Measurements from ENCODE around the gene NME5. TPM values are rescaled to one million over a fixed set of nuclear protein-coding genes. Genes with fewer than 3 reads are reported as not detected.
A peak's percentile ranks its signal among the peaks of the same experiment; 100 is the strongest.

The NME5 gene
- total RNA-seq, 1 donor from 2014 or later, result not detected

DNA sequence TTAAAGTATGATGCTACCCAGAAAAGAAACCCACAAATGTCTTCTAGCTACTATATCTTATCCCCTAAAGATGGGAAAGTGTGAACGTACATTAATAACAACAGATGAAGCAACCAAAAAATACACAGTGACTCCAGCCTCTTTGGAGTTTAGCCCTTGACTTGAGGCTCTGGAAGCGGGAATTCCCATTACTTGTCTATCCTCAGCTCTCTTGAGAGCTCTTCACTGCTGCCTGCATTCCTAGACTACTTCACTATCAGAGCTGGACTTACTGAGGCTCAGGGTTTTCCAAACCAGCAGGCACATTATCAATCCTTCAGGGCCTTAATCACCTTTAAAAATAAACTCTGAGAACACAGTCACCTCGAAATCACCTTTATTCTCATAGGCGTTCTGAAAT lies 1.0 kb upstream of the NME5 start:
- Histone ChIP-seq H3K36me3 (ENCODE audit: control insufficient read depth in 3 of 3, insufficient read depth in 3 of 3, low read length in 3 of 3) (no peaks in the 10 kb centered on the region), H3K27me3 (ENCODE audit: control insufficient read depth in 3 of 3, insufficient read depth in 3 of 3, low read length in 3 of 3) (no peaks in the 10 kb centered on the region), H3K4me3 (ENCODE audit: low read length in 3 of 3) (no peak overlapping the region), H3K9ac (ENCODE audit: low read depth in 1 of 3, low read length in 3 of 3) (no peak overlapping the region), H3K27ac (ENCODE audit: low read depth, low read length) (no peak overlapping the region), H3K4me1 (ENCODE audit: control insufficient read depth in 3 of 3, insufficient read depth in 3 of 3, low read length in 3 of 3) (no peaks in the 10 kb centered on the region), H3K9me3 (ENCODE audit: control insufficient read depth in 3 of 3, low read length in 3 of 3) (no peaks in the 10 kb centered on the region)

DNA sequence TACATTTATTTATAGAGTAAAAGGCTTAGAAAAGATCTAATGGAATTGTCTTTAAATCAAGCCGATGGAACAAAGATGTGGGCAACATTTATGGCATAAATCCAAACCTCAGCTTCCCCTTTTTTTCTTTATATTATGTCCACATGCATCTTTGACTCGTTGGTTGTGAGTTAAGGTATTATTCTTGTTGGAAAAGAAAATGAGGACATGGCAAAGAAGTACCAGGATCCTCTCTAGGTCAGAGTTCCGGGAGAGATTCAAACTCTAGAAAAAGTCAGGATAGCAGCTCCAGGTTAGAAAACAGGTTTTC lies 508 bp upstream of the NME5 start:
- H3K9ac ChIP-seq (ENCODE audit: low read depth in 1 of 3, low read length in 3 of 3), result peak overlapping the region in 1 of 3 donors; percentile 50
- no peaks in the 10 kb centered on the region for H3K27me3 ChIP-seq (ENCODE audit: control insufficient read depth in 3 of 3, insufficient read depth in 3 of 3, low read length in 3 of 3)
- H3K27ac ChIP-seq (ENCODE audit: low read depth, low read length), result no peak overlapping the region
- peak overlapping the region in 2 of 3 donors; percentile 80 to 85 for H3K4me3 ChIP-seq (ENCODE audit: low read length in 3 of 3)
- H3K4me1 ChIP-seq (ENCODE audit: control insufficient read depth in 3 of 3, insufficient read depth in 3 of 3, low read length in 3 of 3), result no peaks in the 10 kb centered on the region
- H3K36me3 ChIP-seq (ENCODE audit: control insufficient read depth in 3 of 3, insufficient read depth in 3 of 3, low read length in 3 of 3), result no peaks in the 10 kb centered on the region
- H3K9me3 ChIP-seq (ENCODE audit: control insufficient read depth in 3 of 3, low read length in 3 of 3), result no peaks in the 10 kb centered on the region

- Histone ChIP-seq H3K9me3 (ENCODE audit: control insufficient read depth in 3 of 3, low read length in 3 of 3) (no peaks in the 10 kb centered on the region), H3K4me1 (ENCODE audit: control insufficient read depth in 3 of 3, insufficient read depth in 3 of 3, low read length in 3 of 3) (no peaks in the 10 kb centered on the region), H3K4me3 (ENCODE audit: low read length in 3 of 3) (no peak overlapping the region), H3K9ac (ENCODE audit: low read depth in 1 of 3, low read length in 3 of 3) (no peak overlapping the region), H3K27ac (ENCODE audit: low read depth, low read length) (no peak overlapping the region), H3K36me3 (ENCODE audit: control insufficient read depth in 3 of 3, insufficient read depth in 3 of 3, low read length in 3 of 3) (no peaks in the 10 kb centered on the region), H3K27me3 (ENCODE audit: control insufficient read depth in 3 of 3, insufficient read depth in 3 of 3, low read length in 3 of 3) (no peaks in the 10 kb centered on the region)
These were observed 6.7 kb downstream of the NME5 start for GRCh38 chr5:138132543-138132942.

GRCh38 chr5:138129347-138129746 lies 9.9 kb downstream of the NME5 start:
- no peak overlapping the region for H3K4me3 ChIP-seq (ENCODE audit: low read length in 3 of 3)
- H3K9me3 ChIP-seq (ENCODE audit: control insufficient read depth in 3 of 3, low read length in 3 of 3), result no peaks in the 10 kb centered on the region
- no peaks in the 10 kb centered on the region for H3K36me3 ChIP-seq (ENCODE audit: control insufficient read depth in 3 of 3, insufficient read depth in 3 of 3, low read length in 3 of 3)
- H3K4me1 ChIP-seq (ENCODE audit: control insufficient read depth in 3 of 3, insufficient read depth in 3 of 3, low read length in 3 of 3), result no peaks in the 10 kb centered on the region
- H3K9ac ChIP-seq (ENCODE audit: low read depth in 1 of 3, low read length in 3 of 3), result no peak overlapping the region
- no peaks in the 10 kb centered on the region for H3K27me3 ChIP-seq (ENCODE audit: control insufficient read depth in 3 of 3, insufficient read depth in 3 of 3, low read length in 3 of 3)
- H3K27ac ChIP-seq (ENCODE audit: low read depth, low read length), result no peak overlapping the region

DNA sequence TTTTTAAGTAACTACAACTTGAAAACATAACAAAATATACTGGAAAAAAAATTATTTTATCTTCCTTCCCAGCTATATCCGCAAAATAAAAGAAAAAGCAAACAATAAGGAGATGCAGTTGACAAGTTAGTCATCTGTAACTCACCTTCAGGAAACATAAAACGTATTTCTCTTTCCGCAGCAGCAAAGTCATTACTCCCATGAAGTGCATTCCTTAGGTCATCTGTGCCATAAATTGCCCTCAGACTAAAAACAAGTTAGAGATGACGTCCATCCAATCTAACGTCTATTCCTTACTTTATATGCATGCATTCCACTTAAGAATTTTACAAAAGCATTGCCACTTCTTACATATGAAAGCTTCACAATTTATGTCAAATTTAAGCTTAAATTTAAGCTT lies 10.9 kb downstream of the NME5 start:
- H3K36me3 ChIP-seq (ENCODE audit: control insufficient read depth in 3 of 3, insufficient read depth in 3 of 3, low read length in 3 of 3), result no peaks in the 10 kb centered on the region
- no peaks in the 10 kb centered on the region for H3K27me3 ChIP-seq (ENCODE audit: control insufficient read depth in 3 of 3, insufficient read depth in 3 of 3, low read length in 3 of 3)
- no peaks in the 10 kb centered on the region for H3K4me1 ChIP-seq (ENCODE audit: control insufficient read depth in 3 of 3, insufficient read depth in 3 of 3, low read length in 3 of 3)
- H3K4me3 ChIP-seq (ENCODE audit: low read length in 3 of 3), result no peak overlapping the region
- H3K9me3 ChIP-seq (ENCODE audit: control insufficient read depth in 3 of 3, low read length in 3 of 3), result no peaks in the 10 kb centered on the region
- no peak overlapping the region for H3K27ac ChIP-seq (ENCODE audit: low read depth, low read length)
- no peak overlapping the region for H3K9ac ChIP-seq (ENCODE audit: low read depth in 1 of 3, low read length in 3 of 3)

GRCh38 chr5:138115254-138115653 lies 24.0 kb downstream of the NME5 start:
- H3K4me3 ChIP-seq (ENCODE audit: low read length in 3 of 3), result no peak overlapping the region
- H3K27me3 ChIP-seq (ENCODE audit: control insufficient read depth in 3 of 3, insufficient read depth in 3 of 3, low read length in 3 of 3), result no peaks in the 10 kb centered on the region
- no peaks in the 10 kb centered on the region for H3K36me3 ChIP-seq (ENCODE audit: control insufficient read depth in 3 of 3, insufficient read depth in 3 of 3, low read length in 3 of 3)
- no peaks in the 10 kb centered on the region for H3K9me3 ChIP-seq (ENCODE audit: control insufficient read depth in 3 of 3, low read length in 3 of 3)
- no peak overlapping the region for H3K27ac ChIP-seq (ENCODE audit: low read depth, low read length)
- H3K4me1 ChIP-seq (ENCODE audit: control insufficient read depth in 3 of 3, insufficient read depth in 3 of 3, low read length in 3 of 3), result no peaks in the 10 kb centered on the region
- no peak overlapping the region for H3K9ac ChIP-seq (ENCODE audit: low read depth in 1 of 3, low read length in 3 of 3)

DNA sequence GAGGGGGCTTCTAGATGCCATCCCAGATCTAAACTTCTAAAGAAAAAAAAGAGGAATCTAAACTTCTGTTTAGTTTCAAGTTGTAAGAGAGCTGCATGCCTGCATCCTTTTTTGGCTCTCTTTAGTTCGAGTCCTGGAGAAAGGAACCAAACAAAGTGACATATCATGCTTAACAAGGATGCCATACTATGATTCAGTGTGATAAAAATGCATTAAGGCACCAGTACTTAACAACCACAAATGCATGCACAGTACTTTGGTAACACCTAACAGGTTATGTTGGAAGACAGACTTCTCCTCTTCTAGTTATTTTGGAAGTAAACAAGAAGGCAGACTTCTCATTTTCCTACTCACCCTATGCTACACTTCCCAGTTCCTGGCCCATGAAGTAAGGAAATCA lies 27.3 kb downstream of the NME5 start:
- Histone ChIP-seq H3K4me3 (ENCODE audit: low read length in 3 of 3) (no peak overlapping the region), H3K9ac (ENCODE audit: low read depth in 1 of 3, low read length in 3 of 3) (no peak overlapping the region), H3K4me1 (ENCODE audit: control insufficient read depth in 3 of 3, insufficient read depth in 3 of 3, low read length in 3 of 3) (no peaks in the 10 kb centered on the region), H3K27me3 (ENCODE audit: control insufficient read depth in 3 of 3, insufficient read depth in 3 of 3, low read length in 3 of 3) (no peaks in the 10 kb centered on the region), H3K36me3 (ENCODE audit: control insufficient read depth in 3 of 3, insufficient read depth in 3 of 3, low read length in 3 of 3) (no peaks in the 10 kb centered on the region), H3K27ac (ENCODE audit: low read depth, low read length) (no peak overlapping the region), H3K9me3 (ENCODE audit: control insufficient read depth in 3 of 3, low read length in 3 of 3) (no peaks in the 10 kb centered on the region)

DNA sequence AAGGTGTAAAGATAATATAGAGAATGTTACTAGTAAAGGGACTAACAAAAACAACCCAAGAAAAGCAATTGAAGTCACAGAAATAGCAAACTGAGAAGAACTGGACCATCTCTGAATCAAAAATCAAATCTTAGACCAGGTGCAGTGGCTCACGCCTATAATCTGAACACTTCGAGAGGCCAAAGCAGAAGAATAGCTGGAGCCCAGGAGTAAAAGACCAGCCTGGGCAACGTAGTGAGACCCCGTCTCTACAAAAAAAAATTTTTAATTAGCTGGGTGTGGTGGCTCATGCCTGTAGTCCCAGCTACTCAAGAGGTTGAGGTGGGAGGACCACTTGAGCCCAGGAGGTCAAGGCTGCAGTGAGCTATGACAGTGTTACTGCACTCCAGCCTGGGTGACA lies 28.0 kb downstream of the NME5 start:
- Histone ChIP-seq H3K36me3 (ENCODE audit: control insufficient read depth in 3 of 3, insufficient read depth in 3 of 3, low read length in 3 of 3) (no peaks in the 10 kb centered on the region), H3K9me3 (ENCODE audit: control insufficient read depth in 3 of 3, low read length in 3 of 3) (no peaks in the 10 kb centered on the region), H3K4me3 (ENCODE audit: low read length in 3 of 3) (no peak overlapping the region), H3K4me1 (ENCODE audit: control insufficient read depth in 3 of 3, insufficient read depth in 3 of 3, low read length in 3 of 3) (no peaks in the 10 kb centered on the region), H3K27me3 (ENCODE audit: control insufficient read depth in 3 of 3, insufficient read depth in 3 of 3, low read length in 3 of 3) (no peaks in the 10 kb centered on the region), H3K9ac (ENCODE audit: low read depth in 1 of 3, low read length in 3 of 3) (no peak overlapping the region), H3K27ac (ENCODE audit: low read depth, low read length) (no peak overlapping the region)

DNA sequence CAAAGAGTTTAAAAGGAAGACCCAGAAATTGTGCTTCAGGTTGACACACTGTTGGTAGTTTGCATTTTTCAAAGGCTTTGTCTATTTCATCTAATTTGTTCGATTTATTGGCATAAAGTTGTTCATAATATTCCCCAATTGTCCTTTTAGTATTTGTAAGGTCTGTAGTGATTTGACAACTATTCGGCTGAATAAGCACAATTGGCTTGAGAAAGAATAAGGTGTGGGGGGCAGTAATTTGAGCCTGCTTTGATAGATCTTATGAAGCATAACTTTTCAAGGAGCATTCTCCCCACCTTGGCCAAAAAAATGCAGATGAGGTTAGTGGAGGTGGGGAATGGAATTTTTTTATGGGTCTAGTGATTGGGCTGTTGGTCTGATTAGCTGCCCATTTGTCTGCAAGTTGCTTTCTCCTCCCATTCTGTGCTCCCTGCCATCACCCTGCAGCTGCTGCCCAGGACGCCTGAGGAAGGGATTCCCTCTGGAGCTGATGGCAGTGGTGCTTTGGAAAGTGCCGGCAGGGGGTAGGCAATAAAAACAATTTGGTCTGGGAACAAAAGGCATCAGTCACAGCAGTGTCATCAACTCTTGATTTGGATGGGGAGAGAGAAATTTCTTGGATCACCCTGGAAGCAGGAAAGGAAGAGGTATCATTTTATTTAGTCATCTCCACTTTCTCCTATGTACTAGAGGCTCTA lies 28.8 kb downstream of the NME5 start:
- Histone ChIP-seq H3K4me3 (ENCODE audit: low read length in 3 of 3) (no peak overlapping the region), H3K9ac (ENCODE audit: low read depth in 1 of 3, low read length in 3 of 3) (no peak overlapping the region), H3K27me3 (ENCODE audit: control insufficient read depth in 3 of 3, insufficient read depth in 3 of 3, low read length in 3 of 3) (no peaks in the 10 kb centered on the region), H3K36me3 (ENCODE audit: control insufficient read depth in 3 of 3, insufficient read depth in 3 of 3, low read length in 3 of 3) (no peaks in the 10 kb centered on the region), H3K27ac (ENCODE audit: low read depth, low read length) (no peak overlapping the region), H3K9me3 (ENCODE audit: control insufficient read depth in 3 of 3, low read length in 3 of 3) (no peaks in the 10 kb centered on the region), H3K4me1 (ENCODE audit: control insufficient read depth in 3 of 3, insufficient read depth in 3 of 3, low read length in 3 of 3) (no peaks in the 10 kb centered on the region)

- H3K27me3 ChIP-seq (ENCODE audit: control insufficient read depth in 3 of 3, insufficient read depth in 3 of 3, low read length in 3 of 3), result no peaks in the 10 kb centered on the region
- H3K9ac ChIP-seq (ENCODE audit: low read depth in 1 of 3, low read length in 3 of 3), result no peak overlapping the region
- H3K36me3 ChIP-seq (ENCODE audit: control insufficient read depth in 3 of 3, insufficient read depth in 3 of 3, low read length in 3 of 3), result no peaks in the 10 kb centered on the region
- H3K4me1 ChIP-seq (ENCODE audit: control insufficient read depth in 3 of 3, insufficient read depth in 3 of 3, low read length in 3 of 3), result no peaks in the 10 kb centered on the region
- H3K9me3 ChIP-seq (ENCODE audit: control insufficient read depth in 3 of 3, low read length in 3 of 3), result no peaks in the 10 kb centered on the region
- H3K27ac ChIP-seq (ENCODE audit: low read depth, low read length), result no peak overlapping the region
- no peak overlapping the region for H3K4me3 ChIP-seq (ENCODE audit: low read length in 3 of 3)
These were observed 29.6 kb downstream of the NME5 start for GRCh38 chr5:138109463-138110265.

Data from skeletal muscle tissue (tissue), 4 donors.